ENCODE results near the gene BDNF. TPM values are rescaled to one million over a fixed set of nuclear protein-coding genes. Genes with fewer than 3 reads are reported as not detected.

BDNF gene
- total RNA-seq, 1 donor from 2014 or later = 4.3 TPM

GRCh38 chr11:27660171-27660570 is 40.1 kb downstream of the BDNF start:
- intact Hi-C loops (cut with DNase I) = no loop called here
- ATAC-seq = no peak
- no peaks in the 10 kb centered on the region for H3K4me1 ChIP-seq
- no peaks in the 10 kb centered on the region for H3K36me3 ChIP-seq
- H3K4me3 ChIP-seq = no peak overlapping the region
- DNase-seq = no peak
- no peak for TF ChIP-seq CTCF (IDR thresholded peaks at IDR 0.05)
- H3K9me3 ChIP-seq = no peaks in the 10 kb centered on the region
- no peak overlapping the region for H3K27ac ChIP-seq
- H3K27me3 ChIP-seq = no peaks in the 10 kb centered on the region

- ATAC-seq (no peak), DNase-seq (no peak)
- TF ChIP-seq CTCF (IDR thresholded peaks at IDR 0.05) = no peak
- H3K36me3 ChIP-seq = no peaks in the 10 kb centered on the region
- H3K4me3 ChIP-seq = no peak overlapping the region
- H3K4me1 ChIP-seq = no peaks in the 10 kb centered on the region
- H3K27ac ChIP-seq = no peak overlapping the region
- no peaks in the 10 kb centered on the region for H3K27me3 ChIP-seq
- intact Hi-C loops (cut with DNase I) = no loop called here
- no peaks in the 10 kb centered on the region for H3K9me3 ChIP-seq
These were observed 41.6 kb downstream of the BDNF start for GRCh38 chr11:27658535-27659236.

- no peaks in the 10 kb centered on the region for H3K27me3 ChIP-seq
- no peaks in the 10 kb centered on the region for H3K4me1 ChIP-seq
- ATAC-seq (peak; percentile 73), DNase-seq (no peak)
- intact Hi-C loops (cut with DNase I) = no loop called here
- H3K36me3 ChIP-seq = no peaks in the 10 kb centered on the region
- H3K27ac ChIP-seq = peak overlapping the region; percentile 13
- no peaks in the 10 kb centered on the region for H3K9me3 ChIP-seq
- TF ChIP-seq CTCF (IDR thresholded peaks at IDR 0.05) = no peak
- H3K4me3 ChIP-seq = no peak overlapping the region
These were observed 43.3 kb downstream of the BDNF start for GRCh38 chr11:27656806-27657483.

- no peaks in the 10 kb centered on the region for H3K4me1 ChIP-seq
- no peaks in the 10 kb centered on the region for H3K36me3 ChIP-seq
- no peak for DNase-seq
- H3K27me3 ChIP-seq = no peaks in the 10 kb centered on the region
- no peak overlapping the region for H3K27ac ChIP-seq
- peak; percentile 92 for ATAC-seq
- no peak for TF ChIP-seq CTCF (IDR thresholded peaks at IDR 0.05)
- intact Hi-C loops (cut with DNase I) = no loop called here
- H3K9me3 ChIP-seq = no peaks in the 10 kb centered on the region
- no peak overlapping the region for H3K4me3 ChIP-seq
These were observed 43.9 kb downstream of the BDNF start for GRCh38 chr11:27656320-27656719.

GRCh38 chr11:27653990-27654758 is 46.1 kb downstream of the BDNF start:
- H3K36me3 ChIP-seq = no peaks in the 10 kb centered on the region
- H3K27me3 ChIP-seq = no peaks in the 10 kb centered on the region
- H3K9me3 ChIP-seq = no peaks in the 10 kb centered on the region
- H3K4me1 ChIP-seq = no peaks in the 10 kb centered on the region
- ATAC-seq = no peak
- no peak overlapping the region for H3K4me3 ChIP-seq
- no peak for TF ChIP-seq CTCF (IDR thresholded peaks at IDR 0.05)
- intact Hi-C loops (cut with DNase I) = no loop called here
- no peak for DNase-seq
- H3K27ac ChIP-seq = no peak overlapping the region

Data from upper lobe of right lung (tissue), 1 donor.